Effector memory CD4-positive, alpha-beta T cell (primary cell): Measurements from ENCODE around the gene PRKAR1B.

Experiments
- DNase-seq, 3 donors: peaks; one replicate each; pipeline ENCODE4 v3.0.0-alpha.2; 2020
- H3K27ac ChIP-seq: 2 replicates; pipeline ENCODE4 v1.7.0; 2013; ENCODE audit warnings: mild to moderate bottlenecking, low read length, moderate library complexity; ENCODE audit not compliant: insufficient read depth, poor library complexity, severe bottlenecking
- H3K27me3 ChIP-seq: replicated peaks from 2 replicates; pipeline ENCODE4 v1.7.0; 2013; ENCODE audit warnings: mild to moderate bottlenecking, low read length; ENCODE audit not compliant: insufficient read depth, control insufficient read depth, poor library complexity, severe bottlenecking
- H3K36me3 ChIP-seq: 2 replicates; pipeline ENCODE4 v1.7.0; 2013; ENCODE audit warnings: mild to moderate bottlenecking, low read length, moderate library complexity; ENCODE audit not compliant: control insufficient read depth, insufficient read depth
- H3K4me1 ChIP-seq: 2 replicates; pipeline ENCODE4 v1.7.0; 2013; ENCODE audit warnings: low read length, mild to moderate bottlenecking; ENCODE audit not compliant: control insufficient read depth, insufficient read depth, poor library complexity, severe bottlenecking
- H3K4me3 ChIP-seq: 2 replicates; pipeline ENCODE4 v1.7.0; 2013; ENCODE audit warnings: low read length, low read depth, mild to moderate bottlenecking; ENCODE audit not compliant: insufficient read depth, poor library complexity, severe bottlenecking
- H3K9me3 ChIP-seq: 2 replicates; pipeline ENCODE4 v1.7.0; 2013; ENCODE audit warnings: mild to moderate bottlenecking, low read length, moderate library complexity; ENCODE audit not compliant: control insufficient read depth

The PRKAR1B gene

DNA sequence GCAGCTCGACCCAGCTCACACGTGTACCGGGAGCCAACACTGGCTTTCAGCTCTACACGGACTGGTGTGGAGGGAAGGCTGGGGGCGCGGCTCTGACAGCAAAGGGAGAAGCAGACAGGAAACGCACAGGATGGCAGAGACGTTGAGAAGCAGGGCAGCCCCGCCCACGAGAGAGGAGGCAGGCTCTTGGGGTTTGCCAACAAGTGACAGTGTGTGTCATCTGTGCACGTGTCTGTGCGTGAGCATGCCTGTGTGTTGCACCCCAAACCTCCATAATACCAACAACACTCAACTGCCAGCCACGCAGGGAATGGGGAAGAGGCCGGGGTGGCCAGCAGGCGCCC is 143.0 kb downstream of the PRKAR1B start:
- Histone ChIP-seq H3K27ac (peak overlapping the region; percentile 82), H3K4me3 (peak overlapping the region; percentile 68)

DNA sequence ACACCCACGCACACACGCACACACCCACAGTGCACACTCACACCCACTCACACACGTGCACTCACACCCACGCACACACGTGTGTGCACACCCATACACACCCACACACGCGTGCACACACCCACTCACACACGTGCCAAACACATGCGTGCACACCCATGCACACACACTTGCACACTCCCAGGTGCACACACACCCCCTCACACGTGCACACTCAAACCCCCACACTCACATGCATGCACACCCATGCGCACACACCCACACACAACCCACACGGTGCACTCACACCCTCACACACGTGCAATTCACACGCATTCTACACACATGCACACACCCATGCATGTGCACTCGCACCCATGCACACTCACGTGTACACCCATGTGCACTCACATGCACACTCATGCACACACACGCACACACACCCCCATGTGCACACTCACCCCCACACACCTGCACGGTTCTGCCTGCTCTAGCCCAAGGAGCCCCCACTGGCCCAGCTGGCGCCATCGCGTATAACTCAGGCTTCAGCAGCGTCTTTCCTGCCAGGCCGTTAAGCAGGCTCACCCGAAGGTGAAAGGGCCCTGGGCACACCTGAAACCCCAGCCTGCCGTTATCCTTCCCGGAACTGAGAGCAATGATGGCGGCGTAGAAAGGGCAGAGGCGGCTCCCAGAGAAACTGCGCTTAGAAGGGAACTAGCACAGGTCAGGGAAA is 143.5 kb downstream of the PRKAR1B start:
- peak overlapping the region; percentile 68 for H3K4me3 ChIP-seq
- no peaks in the 10 kb centered on the region for H3K36me3 ChIP-seq
- no peaks in the 10 kb centered on the region for H3K27me3 ChIP-seq
- H3K4me1 ChIP-seq: peaks cover 21% of the 10 kb centered on the region
- DNase-seq: no peak
- peak overlapping the region; percentile 82 for H3K27ac ChIP-seq
- H3K9me3 ChIP-seq: no peaks in the 10 kb centered on the region

More for the DNA sequence above, 143.0 kb downstream of the PRKAR1B start:
- Histone ChIP-seq H3K4me1 (peaks cover 21% of the 10 kb centered on the region), H3K9me3 (no peaks in the 10 kb centered on the region), H3K27me3 (no peaks in the 10 kb centered on the region), H3K36me3 (no peaks in the 10 kb centered on the region)
- DNase-seq: peak; percentile 83 to 88 (median 88)

DNA sequence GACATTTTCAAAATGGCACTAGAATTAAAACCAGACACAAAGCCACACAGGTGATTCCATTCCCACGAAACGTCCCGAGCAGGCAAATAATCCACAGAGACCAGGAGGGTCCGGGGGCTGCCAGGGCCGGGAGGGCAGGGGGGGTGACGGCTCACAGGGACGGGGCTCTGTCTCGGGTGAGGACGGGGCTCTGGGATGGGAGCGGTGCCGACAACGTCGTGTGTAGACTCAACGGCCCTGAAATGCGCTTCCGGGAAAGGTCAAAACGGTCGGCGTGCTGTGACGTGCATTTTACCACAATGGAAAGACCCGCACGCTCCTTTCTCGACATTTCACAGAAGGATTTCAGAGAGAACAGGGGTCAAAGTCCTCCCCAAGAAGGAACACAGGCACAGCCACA is 144.2 kb downstream of the PRKAR1B start:
- DNase-seq: peak in 1 of 3 donors; percentile 37
- peak overlapping the region; percentile 68 for H3K4me3 ChIP-seq
- H3K4me1 ChIP-seq: peaks cover 21% of the 10 kb centered on the region
- no peak overlapping the region for H3K27ac ChIP-seq
- H3K9me3 ChIP-seq: no peaks in the 10 kb centered on the region
- no peaks in the 10 kb centered on the region for H3K36me3 ChIP-seq
- H3K27me3 ChIP-seq: no peaks in the 10 kb centered on the region

DNA sequence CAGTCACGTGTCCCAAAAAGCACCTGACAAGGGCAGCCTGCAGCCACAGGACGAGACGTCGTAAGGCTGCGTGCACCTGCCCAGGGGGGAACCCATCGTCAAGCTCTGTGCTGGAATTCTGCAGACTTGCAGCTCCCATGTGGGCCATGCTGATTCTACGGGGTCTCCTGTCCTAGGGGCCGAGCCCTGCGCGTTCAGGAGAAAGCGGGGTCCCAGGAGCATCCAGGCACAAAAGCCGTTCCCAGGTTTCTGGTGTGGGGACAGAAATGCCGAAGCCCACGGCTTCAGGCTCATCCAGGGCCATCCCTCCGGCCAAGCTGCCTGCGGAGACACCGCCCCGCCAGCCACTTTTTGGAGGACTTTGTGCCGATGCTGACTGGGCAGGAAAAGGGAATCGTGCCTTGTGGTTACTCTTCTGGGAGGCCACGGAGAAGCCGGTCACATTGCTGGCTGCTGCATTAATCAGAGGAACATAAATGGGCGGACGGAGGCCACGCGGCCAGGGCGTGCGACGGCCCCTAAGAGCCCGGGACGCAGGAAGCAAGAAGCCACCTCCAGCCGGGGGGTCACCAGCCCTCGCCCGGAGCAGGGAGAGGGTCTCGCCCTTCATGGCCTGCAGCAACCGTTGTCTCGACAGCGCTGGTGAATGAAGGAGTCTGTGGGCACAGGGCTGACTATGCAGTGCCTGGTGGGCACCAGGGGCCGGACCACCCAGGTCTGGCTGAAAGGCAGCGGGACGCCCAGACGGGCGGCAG is 144.8 kb downstream of the PRKAR1B start:
- Histone ChIP-seq H3K4me3 (no peak overlapping the region), H3K36me3 (no peaks in the 10 kb centered on the region), H3K27me3 (no peaks in the 10 kb centered on the region), H3K27ac (no peak overlapping the region), H3K9me3 (no peaks in the 10 kb centered on the region), H3K4me1 (peaks cover 21% of the 10 kb centered on the region)
- no peak for DNase-seq

DNA sequence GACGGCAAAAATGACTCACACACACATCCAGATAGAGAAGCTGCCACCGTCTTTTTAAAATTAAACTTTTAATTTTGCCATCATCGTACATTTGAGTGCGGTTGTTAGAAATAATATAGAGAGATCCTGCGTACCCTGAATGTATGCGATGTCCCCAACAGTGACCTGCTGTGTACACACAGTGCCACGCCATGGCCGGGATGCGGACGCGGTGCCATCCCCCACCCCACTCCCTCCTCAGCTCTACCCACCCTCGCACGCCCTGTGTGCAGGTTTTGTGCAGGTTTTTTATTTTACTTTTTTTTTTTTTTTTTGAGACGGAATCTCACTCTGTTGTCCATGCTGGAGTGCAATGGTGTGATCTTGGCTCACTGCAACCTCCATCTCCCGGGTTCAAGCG is 148.7 kb downstream of the PRKAR1B start:
- Histone ChIP-seq H3K36me3 (no peaks in the 10 kb centered on the region), H3K9me3 (no peaks in the 10 kb centered on the region), H3K27me3 (no peaks in the 10 kb centered on the region), H3K4me1 (peaks cover 4% of the 10 kb centered on the region), H3K27ac (no peak overlapping the region), H3K4me3 (no peak overlapping the region)
- no peak for DNase-seq

DNA sequence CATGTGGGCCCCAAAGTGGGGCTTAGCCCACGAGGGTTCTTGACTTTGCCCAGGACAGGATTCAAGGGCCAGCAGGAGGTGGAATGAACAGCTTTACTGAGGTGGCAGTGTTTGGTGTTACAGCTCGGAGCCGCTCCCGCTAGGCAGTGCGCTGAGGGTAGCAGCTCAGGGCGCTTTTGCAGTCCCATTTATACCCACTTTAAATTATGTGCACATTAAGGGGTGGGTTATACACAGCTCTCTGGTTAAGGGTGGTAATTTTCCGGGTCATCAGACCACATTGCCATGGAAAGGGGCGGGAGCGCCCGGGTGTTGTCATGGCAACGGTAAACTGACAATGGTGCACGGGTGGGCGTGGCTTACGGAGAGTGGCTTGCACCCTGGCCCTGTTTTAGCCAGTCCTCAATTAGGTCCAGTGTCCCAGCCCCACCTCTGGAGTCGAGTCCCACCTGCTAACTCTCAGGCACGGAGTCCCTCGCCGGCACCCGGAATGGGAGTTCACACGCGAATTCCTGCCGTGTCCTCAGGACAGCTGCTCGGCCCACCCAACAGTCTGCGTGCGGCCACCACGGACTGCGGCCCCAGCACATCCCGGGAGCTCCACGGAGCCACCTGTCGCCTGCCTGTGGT is 149.2 kb downstream of the PRKAR1B start:
- DNase-seq: no peak
- Histone ChIP-seq H3K27me3 (no peaks in the 10 kb centered on the region), H3K27ac (no peak overlapping the region), H3K36me3 (no peaks in the 10 kb centered on the region), H3K4me1 (no peaks in the 10 kb centered on the region), H3K4me3 (no peak overlapping the region), H3K9me3 (no peaks in the 10 kb centered on the region)

DNA sequence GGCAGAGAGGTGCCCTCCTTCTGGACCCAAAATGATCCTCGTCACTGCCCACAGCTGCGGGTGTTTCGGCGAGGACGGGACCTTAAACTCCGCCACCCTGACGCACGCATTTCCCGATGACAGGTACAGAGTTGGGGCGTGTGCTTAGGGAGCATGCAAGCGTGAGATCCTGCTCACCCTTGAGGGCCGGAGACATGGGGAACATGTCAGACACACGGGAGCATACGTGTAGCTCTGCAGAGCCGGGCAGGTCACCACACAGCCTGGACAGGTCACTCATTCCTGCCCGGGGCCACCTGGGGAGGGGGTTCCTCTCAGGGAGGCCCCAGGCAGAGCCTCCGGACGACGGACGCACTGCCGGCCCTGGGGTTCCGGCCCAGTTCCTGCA is 149.8 kb downstream of the PRKAR1B start:
- Histone ChIP-seq H3K36me3 (no peaks in the 10 kb centered on the region), H3K4me3 (no peak overlapping the region), H3K27ac (no peak overlapping the region), H3K27me3 (no peaks in the 10 kb centered on the region), H3K9me3 (no peaks in the 10 kb centered on the region), H3K4me1 (no peaks in the 10 kb centered on the region)
- no peak for DNase-seq

DNA sequence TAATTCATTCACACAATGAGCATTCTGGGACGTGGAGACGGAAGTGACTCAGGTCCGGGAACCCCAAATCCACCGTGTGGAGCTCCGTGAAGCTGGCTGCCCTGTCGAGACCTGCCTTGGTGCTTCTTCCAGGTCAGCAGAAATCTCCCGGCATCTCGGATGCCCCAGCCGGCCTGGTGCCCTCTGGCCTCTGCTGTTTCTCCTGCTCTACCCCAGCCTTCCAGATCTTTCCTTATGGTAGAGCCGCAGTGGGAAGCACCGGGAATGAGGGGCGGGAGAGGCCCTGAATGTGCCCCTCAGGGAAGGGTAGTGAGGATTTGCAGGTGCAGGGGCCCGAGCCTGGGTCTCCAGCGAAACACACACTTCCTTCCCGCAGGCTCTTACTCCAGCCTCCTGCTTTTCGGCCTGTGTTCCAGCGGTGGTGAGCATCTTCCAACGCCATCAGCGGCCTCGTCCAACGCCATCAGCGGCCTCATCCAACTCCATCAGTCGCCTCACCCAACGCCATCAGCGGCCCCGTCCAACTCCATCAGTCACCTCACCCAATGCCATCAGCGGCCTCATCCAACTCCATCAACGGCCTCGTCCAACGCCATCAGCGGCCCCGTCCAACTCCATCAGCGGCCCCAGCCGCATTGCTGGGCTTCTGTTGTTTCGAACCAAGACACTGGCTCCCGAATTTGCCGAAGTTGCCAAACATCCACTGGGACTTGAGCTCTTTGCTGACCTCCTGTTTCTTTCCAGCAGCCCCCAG is 150.4 kb downstream of the PRKAR1B start:
- Histone ChIP-seq H3K4me3 (no peak overlapping the region), H3K36me3 (no peaks in the 10 kb centered on the region), H3K4me1 (no peaks in the 10 kb centered on the region), H3K9me3 (no peaks in the 10 kb centered on the region), H3K27me3 (no peaks in the 10 kb centered on the region), H3K27ac (no peak overlapping the region)
- DNase-seq: no peak

DNA sequence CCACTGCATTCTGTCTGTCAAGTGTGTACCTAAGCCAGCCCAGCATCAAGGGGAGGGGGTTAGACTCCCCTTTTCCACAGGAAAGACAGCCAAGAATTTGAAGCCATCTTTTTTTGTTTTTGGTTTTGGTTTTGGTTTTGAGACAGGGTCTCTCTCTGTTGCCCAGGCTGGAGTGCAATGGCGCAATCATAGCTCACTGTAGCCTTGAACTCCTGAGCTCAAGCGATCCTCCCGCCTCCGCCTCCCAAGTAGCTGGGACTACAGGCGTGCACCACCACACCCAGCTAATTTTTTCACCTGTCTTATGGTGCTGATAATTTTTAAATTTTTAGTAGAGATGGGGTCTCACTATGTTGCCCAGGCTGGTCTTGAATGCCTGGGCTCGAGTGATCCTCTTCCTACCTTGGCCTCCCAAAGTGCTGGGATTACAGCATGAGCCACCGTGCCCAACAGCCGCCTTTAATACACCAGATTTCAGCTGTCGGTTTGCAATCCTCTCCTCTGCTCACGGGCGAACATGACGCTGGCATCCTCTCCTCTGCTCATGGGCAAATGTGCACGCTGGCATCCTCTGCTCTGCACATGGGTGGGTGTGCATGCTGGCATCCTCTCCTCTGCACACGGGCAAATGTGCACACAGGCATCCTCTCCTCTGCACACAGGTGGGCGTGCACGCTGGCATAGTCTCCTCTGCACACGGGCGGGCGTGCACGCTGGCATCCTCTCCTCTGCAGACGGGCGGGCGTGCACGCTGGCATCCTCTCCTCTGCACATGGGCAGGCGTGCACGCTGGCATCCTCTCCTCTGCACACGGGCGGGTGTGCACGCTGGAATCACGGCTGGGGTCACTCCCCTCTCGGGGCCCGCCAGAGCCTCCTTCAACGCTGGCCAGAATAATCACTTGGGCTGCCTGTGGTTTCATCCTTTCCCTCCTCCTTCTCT is 151.4 kb downstream of the PRKAR1B start:
- Histone ChIP-seq H3K27me3 (no peaks in the 10 kb centered on the region), H3K9me3 (no peaks in the 10 kb centered on the region)
- DNase-seq: no peak

More for the DNA sequence above, 151.4 kb downstream of the PRKAR1B start:
- H3K4me3 ChIP-seq: no peak overlapping the region
- no peak overlapping the region for H3K27ac ChIP-seq
- no peaks in the 10 kb centered on the region for H3K4me1 ChIP-seq
- H3K36me3 ChIP-seq: no peaks in the 10 kb centered on the region
